GM21390 (cell line): ENCODE data around the gene HOXA11.

Experiments used
- ATAC-seq: cut with Tn5 transposase; IDR thresholded peaks from one replicate; pipeline ENCODE4 v1.9.1; 2021; ENCODE audit not compliant: unreplicated experiment

HOXA11 gene

GRCh38 chr7:27171325-27171636 is 13.8 kb downstream of the HOXA11 start:
- ATAC-seq = no peak

- ATAC-seq = no peak
Measured at GRCh38 chr7:27170426-27171324, 14.4 kb downstream of the HOXA11 start.

GRCh38 chr7:27169658-27170425 is 15.2 kb downstream of the HOXA11 start:
- ATAC-seq = no peak

- ATAC-seq = no peak
Measured at GRCh38 chr7:27168265-27168947, 16.6 kb downstream of the HOXA11 start.

GRCh38 chr7:27167916-27168264 is 17.1 kb downstream of the HOXA11 start:
- no peak for ATAC-seq

GRCh38 chr7:27166531-27167505 is 18.2 kb downstream of the HOXA11 start:
- no peak for ATAC-seq

GRCh38 chr7:27165996-27166530 is 19.0 kb downstream of the HOXA11 start:
- no peak for ATAC-seq

- ATAC-seq = no peak
Measured at GRCh38 chr7:27165089-27165995, 19.7 kb downstream of the HOXA11 start, which contains the start of gene HOXA9. HOXA9 (minus strand) TSS chr7:27165537; CDS start chr7:27165457, 80 bp downstream.

- ATAC-seq = no peak
Measured at GRCh38 chr7:27164367-27165088, 20.5 kb downstream of the HOXA11 start.

GRCh38 chr7:27164045-27164366 is 21.0 kb downstream of the HOXA11 start:
- no peak for ATAC-seq

GRCh38 chr7:27163288-27164044 is 21.6 kb downstream of the HOXA11 start:
- ATAC-seq = no peak

GRCh38 chr7:27162561-27163287 is 22.3 kb downstream of the HOXA11 start:
- ATAC-seq = no peak

GRCh38 chr7:27161721-27162560 is 23.1 kb downstream of the HOXA11 start:
- ATAC-seq = no peak

- ATAC-seq = no peak
Measured at GRCh38 chr7:27161214-27161720, 23.8 kb downstream of the HOXA11 start.

GRCh38 chr7:27160546-27161213 is 24.4 kb downstream of the HOXA11 start:
- ATAC-seq = peak; percentile 68

- ATAC-seq = no peak
Measured at GRCh38 chr7:27160145-27160545, 24.9 kb downstream of the HOXA11 start.
